Measurements from ENCODE around the gene EVPL. TPM values are rescaled to one million over a fixed set of nuclear protein-coding genes. Genes with fewer than 3 reads are reported as not detected.
A peak's percentile ranks its signal among the peaks of the same experiment; 100 is the strongest.
"Not testable (repeated sequence)": the region's sequence is repeated elsewhere in the genome, so short reads cannot be mapped to it uniquely, and the experiment has no call there.

Gene EVPL
- total and polyA plus RNA-seq, 2 donors from 2014 or later: 11.1 to 23.5 TPM

DNA sequence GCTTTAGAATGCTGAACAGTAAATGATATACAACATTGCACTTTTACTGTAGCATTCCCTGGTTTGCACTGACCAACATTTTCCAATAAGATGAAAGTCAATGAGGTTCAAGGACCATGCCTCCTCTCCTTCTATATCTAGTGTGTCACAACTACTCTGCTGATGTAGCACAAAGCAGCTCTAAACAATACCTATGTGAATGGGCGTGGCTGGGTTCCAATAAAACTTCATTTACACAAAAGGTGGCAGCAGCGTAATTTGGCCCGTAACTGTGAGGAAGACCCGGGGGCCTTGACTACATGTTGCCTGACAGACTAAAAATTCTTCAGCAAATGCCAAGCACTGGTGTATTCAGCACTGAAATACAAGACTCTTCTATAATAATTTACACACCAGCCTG, 38.7 kb upstream of the EVPL start:
- H3K4me1 ChIP-seq (ENCODE audit: control insufficient read depth in 2 of 3, insufficient read depth in 2 of 3, low read depth in 1 of 3, low read length in 3 of 3): peaks cover 0 to 3% (median 0%) of the 10 kb centered on the region in 3 donors
- FAIRE-seq: no peak
- TF ChIP-seq, protein P1, sequence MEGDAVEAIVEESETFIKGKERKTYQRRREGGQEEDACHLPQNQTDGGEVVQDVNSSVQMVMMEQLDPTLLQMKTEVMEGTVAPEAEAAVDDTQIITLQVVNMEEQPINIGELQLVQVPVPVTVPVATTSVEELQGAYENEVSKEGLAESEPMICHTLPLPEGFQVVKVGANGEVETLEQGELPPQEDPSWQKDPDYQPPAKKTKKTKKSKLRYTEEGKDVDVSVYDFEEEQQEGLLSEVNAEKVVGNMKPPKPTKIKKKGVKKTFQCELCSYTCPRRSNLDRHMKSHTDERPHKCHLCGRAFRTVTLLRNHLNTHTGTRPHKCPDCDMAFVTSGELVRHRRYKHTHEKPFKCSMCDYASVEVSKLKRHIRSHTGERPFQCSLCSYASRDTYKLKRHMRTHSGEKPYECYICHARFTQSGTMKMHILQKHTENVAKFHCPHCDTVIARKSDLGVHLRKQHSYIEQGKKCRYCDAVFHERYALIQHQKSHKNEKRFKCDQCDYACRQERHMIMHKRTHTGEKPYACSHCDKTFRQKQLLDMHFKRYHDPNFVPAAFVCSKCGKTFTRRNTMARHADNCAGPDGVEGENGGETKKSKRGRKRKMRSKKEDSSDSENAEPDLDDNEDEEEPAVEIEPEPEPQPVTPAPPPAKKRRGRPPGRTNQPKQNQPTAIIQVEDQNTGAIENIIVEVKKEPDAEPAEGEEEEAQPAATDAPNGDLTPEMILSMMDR (IDR thresholded peaks at IDR 0.05; ENCODE audit: borderline replicate concordance, extremely low read depth, insufficient read depth): no peak
- no peaks in the 10 kb centered on the region for H3K9me3 ChIP-seq (ENCODE audit: control insufficient read depth in 2 of 3, insufficient read depth in 1 of 3, low read length in 3 of 3)
- H3K27me3 ChIP-seq (ENCODE audit: control insufficient read depth, insufficient read depth, low read length): no peaks in the 10 kb centered on the region
- intact Hi-C loops (cut with DNase I): no loop called here
- peaks cover 4 to 53% (median 39%) of the 10 kb centered on the region in 3 donors for H3K36me3 ChIP-seq (ENCODE audit: control insufficient read depth in 2 of 3, insufficient read depth in 3 of 3, low read length in 3 of 3)
- H3K27ac ChIP-seq (ENCODE audit: low read depth in 2 of 2, low read length in 2 of 2): no peak overlapping the region
- peak in 1 of 5 donors; percentile 4 for DNase-seq
- no peak overlapping the region for H3K9ac ChIP-seq (ENCODE audit: low read length in 3 of 3)
- H3K4me3 ChIP-seq (ENCODE audit: low read length in 3 of 3): no peak overlapping the region

DNA sequence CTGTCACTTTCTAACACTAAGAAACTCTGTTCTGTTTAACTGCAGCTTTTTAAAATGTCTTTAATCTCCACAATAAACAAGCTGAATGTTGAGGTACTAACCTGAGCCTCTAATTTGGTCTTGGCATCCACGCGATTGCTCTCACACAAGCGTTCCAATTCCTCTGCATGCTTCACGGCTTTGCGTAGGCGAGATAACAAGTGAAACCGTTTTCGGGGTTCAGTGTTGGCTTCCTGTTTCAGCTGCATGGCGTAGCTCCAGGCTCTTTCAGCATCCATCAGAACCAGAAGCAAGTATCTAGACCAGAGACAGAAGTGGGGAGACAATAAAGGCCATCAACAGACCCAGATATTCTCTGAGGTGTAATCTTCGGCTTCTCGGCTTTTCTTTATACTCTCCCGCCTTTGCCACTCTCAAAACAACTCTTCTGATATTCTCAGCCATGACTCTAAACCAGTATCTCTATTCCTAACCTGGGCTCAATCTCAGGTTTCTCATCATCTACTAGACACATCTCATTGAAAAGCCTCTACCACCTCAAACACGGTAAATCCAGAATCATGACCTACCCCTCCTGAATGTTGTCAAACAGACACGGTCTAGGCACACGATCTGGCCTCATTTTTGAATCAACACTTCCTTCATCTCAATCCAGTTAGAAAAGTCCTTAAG, 36.9 kb upstream of the EVPL start:
- Histone ChIP-seq H3K9me3 (ENCODE audit: control insufficient read depth in 2 of 3, insufficient read depth in 1 of 3, low read length in 3 of 3) (no peaks in the 10 kb centered on the region), H3K4me3 (ENCODE audit: low read length in 3 of 3) (no peak overlapping the region), H3K9ac (ENCODE audit: low read length in 3 of 3) (no peak overlapping the region), H3K27me3 (ENCODE audit: control insufficient read depth, insufficient read depth, low read length) (no peaks in the 10 kb centered on the region), H3K36me3 (ENCODE audit: control insufficient read depth in 2 of 3, insufficient read depth in 3 of 3, low read length in 3 of 3) (peaks cover 4 to 65% (median 47%) of the 10 kb centered on the region in 3 donors), H3K27ac (ENCODE audit: low read depth in 2 of 2, low read length in 2 of 2) (no peak overlapping the region), H3K4me1 (ENCODE audit: control insufficient read depth in 2 of 3, insufficient read depth in 2 of 3, low read depth in 1 of 3, low read length in 3 of 3) (no peaks in the 10 kb centered on the region)
- DNase-seq: no peak
- intact Hi-C loops (cut with DNase I): no loop called here
- TF ChIP-seq, protein P1 (IDR thresholded peaks at IDR 0.05; ENCODE audit: borderline replicate concordance, extremely low read depth, insufficient read depth): no peak
- FAIRE-seq: no peak

DNA sequence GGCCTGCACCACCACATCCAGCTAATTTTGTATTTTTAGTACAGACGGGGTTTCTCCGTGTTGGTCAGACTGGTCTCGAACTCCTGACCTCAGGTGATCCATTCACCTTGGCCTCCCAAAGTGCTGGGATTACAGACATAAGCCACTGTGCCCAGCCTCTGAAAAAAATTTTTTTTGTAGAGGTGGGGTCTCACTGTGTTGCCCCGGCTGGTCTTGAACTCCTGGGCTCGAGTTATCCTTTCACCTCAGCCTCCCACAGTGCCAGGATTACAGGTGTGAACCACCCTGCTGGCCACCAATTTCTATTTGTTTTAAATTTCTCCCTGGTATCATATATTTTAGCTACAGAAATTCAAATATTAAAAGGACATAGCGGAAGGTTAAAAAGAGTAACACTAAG, 31.2 kb upstream of the EVPL start:
- H3K4me1 ChIP-seq (ENCODE audit: control insufficient read depth in 2 of 3, insufficient read depth in 2 of 3, low read depth in 1 of 3, low read length in 3 of 3); H3K27ac ChIP-seq (ENCODE audit: low read depth in 2 of 2, low read length in 2 of 2); H3K27me3 ChIP-seq (ENCODE audit: control insufficient read depth, insufficient read depth, low read length); H3K9me3 ChIP-seq (ENCODE audit: control insufficient read depth in 2 of 3, insufficient read depth in 1 of 3, low read length in 3 of 3); H3K4me3 ChIP-seq (ENCODE audit: low read length in 3 of 3); DNase-seq; H3K9ac ChIP-seq (ENCODE audit: low read length in 3 of 3); intact Hi-C loops (cut with DNase I); FAIRE-seq: not testable (repeated sequence)
- H3K36me3 ChIP-seq (ENCODE audit: control insufficient read depth in 2 of 3, insufficient read depth in 3 of 3, low read length in 3 of 3): peaks cover 13 to 54% (median 44%) of the 10 kb centered on the region in 3 donors

DNA sequence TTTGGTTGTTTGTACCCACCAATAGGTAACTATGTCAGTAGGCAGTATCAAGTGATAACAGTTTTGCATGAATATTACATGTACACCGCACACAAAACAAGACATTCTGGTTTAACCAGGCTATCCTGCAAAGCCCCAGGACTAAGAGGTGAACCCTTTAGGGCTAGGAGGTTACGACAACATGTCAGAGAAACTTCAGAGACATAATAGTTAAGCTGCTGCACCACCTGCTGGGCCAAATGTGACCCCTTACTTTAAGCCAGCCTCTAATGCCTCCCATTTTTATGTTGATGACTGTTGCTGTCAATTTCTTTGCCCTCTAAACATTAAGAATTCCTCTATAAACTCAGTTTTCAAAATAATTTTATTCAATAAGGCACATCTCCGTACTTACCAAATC, 29.8 kb upstream of the EVPL start:
- no peak overlapping the region for H3K27ac ChIP-seq (ENCODE audit: low read depth in 2 of 2, low read length in 2 of 2)
- H3K9ac ChIP-seq (ENCODE audit: low read length in 3 of 3): no peak overlapping the region
- TF ChIP-seq, protein P1 (IDR thresholded peaks at IDR 0.05; ENCODE audit: borderline replicate concordance, extremely low read depth, insufficient read depth): no peak
- no peaks in the 10 kb centered on the region for H3K4me1 ChIP-seq (ENCODE audit: control insufficient read depth in 2 of 3, insufficient read depth in 2 of 3, low read depth in 1 of 3, low read length in 3 of 3)
- no peaks in the 10 kb centered on the region for H3K9me3 ChIP-seq (ENCODE audit: control insufficient read depth in 2 of 3, insufficient read depth in 1 of 3, low read length in 3 of 3)
- intact Hi-C loops (cut with DNase I): no loop called here
- no peak overlapping the region for H3K4me3 ChIP-seq (ENCODE audit: low read length in 3 of 3)
- no peaks in the 10 kb centered on the region for H3K27me3 ChIP-seq (ENCODE audit: control insufficient read depth, insufficient read depth, low read length)
- FAIRE-seq (no peak), DNase-seq (no peak)
- peaks cover 13 to 52% (median 45%) of the 10 kb centered on the region in 3 donors for H3K36me3 ChIP-seq (ENCODE audit: control insufficient read depth in 2 of 3, insufficient read depth in 3 of 3, low read length in 3 of 3)
